A673 (cell line): ENCODE measurements around the gene EFCAB14. TPM values are rescaled to one million over a fixed set of nuclear protein-coding genes. Genes with fewer than 3 reads are reported as not detected.

Source experiments
- Bru-seq: library from RNA; stranded (reverse); fragments of 400-500 nt; gene quantifications from one replicate; lab custom pipeline; 2021; lab: Mats Ljungman, UMichigan
- BruChase-seq, 2 experiments: library from RNA; stranded (reverse); fragments of 400-500 nt; gene quantifications; one replicate each; lab custom pipeline; 2021; lab: Mats Ljungman, UMichigan
- BruUV-seq: library from RNA; stranded (reverse); fragments of 400-500 nt; replicated peaks from 2 replicates; lab custom pipeline; 2021; lab: Mats Ljungman, UMichigan
- CTCF ChIA-PET: fragments of 300-600 bp; sonication (Branson Sonifier 250); formaldehyde crosslinking; loops from one replicate; lab custom pipeline; 2022; ENCODE audit warnings: antibody characterized with exemption; lab: Charles Lee
- POLR2A ChIA-PET: fragments of 300-600 bp; sonication (Branson Sonifier 250); formaldehyde crosslinking; loops from one replicate; lab custom pipeline; 2022; ENCODE audit warnings: antibody characterized with exemption; ENCODE audit not compliant: low non-redundant PET; lab: Charles Lee
- DNase-seq: peaks from one replicate; pipeline ENCODE4 v3.0.0-alpha.2; 2015; ENCODE audit warnings: low spot score
- H3K27ac ChIP-seq: fragments of 200-600 bp; sonication (generic); 2 replicates; pipeline ENCODE4 v1.5.1; 2016; ENCODE audit warnings: mixed run types, low read depth, mild to moderate bottlenecking, mixed read lengths, antibody characterized with exemption, low read length; ENCODE audit not compliant: poor library complexity, severe bottlenecking
- H3K27me3 ChIP-seq: fragments of 200-600 bp; sonication (generic); replicated peaks from 2 replicates; pipeline ENCODE4 v1.6.1; 2017; ENCODE audit warnings: mixed run types, low read depth, mild to moderate bottlenecking, mixed read lengths, antibody characterized with exemption, low read length; ENCODE audit not compliant: insufficient read depth, poor library complexity
- H3K36me3 ChIP-seq: fragments of 200-600 bp; sonication (generic); 2 replicates; pipeline ENCODE4 v1.6.1; 2016; ENCODE audit warnings: mixed run types, mild to moderate bottlenecking, mixed read lengths, antibody characterized with exemption, low read length; ENCODE audit not compliant: insufficient read depth, poor library complexity, severe bottlenecking
- H3K4me1 ChIP-seq: fragments of 200-600 bp; sonication (generic); 2 replicates; pipeline ENCODE4 v1.6.1; 2017; ENCODE audit warnings: mixed run types, mild to moderate bottlenecking, mixed read lengths, antibody characterized with exemption, low read length; ENCODE audit not compliant: insufficient read depth, poor library complexity, severe bottlenecking
- H3K4me3 ChIP-seq: fragments of 200-600 bp; sonication (generic); 2 replicates; pipeline ENCODE4 v1.5.1; 2016; ENCODE audit warnings: low read depth, mixed run types, mild to moderate bottlenecking, mixed read lengths, low read length; ENCODE audit not compliant: poor library complexity, severe bottlenecking
- H3K9me3 ChIP-seq: fragments of 200-600 bp; sonication (generic); 2 replicates; pipeline ENCODE4 v1.6.1; 2016; ENCODE audit warnings: mixed run types, low read depth, mild to moderate bottlenecking, mixed read lengths, antibody characterized with exemption, low read length; ENCODE audit not compliant: poor library complexity, severe bottlenecking
- EZH2 ChIP-seq: fragments of 200-600 bp; sonication (generic); IDR thresholded peaks from 2 replicates; pipeline ENCODE4 v1.6.1; 2017; ENCODE audit warnings: borderline replicate concordance, low read depth, mild to moderate bottlenecking, mixed read lengths, antibody characterized with exemption, low read length; ENCODE audit not compliant: poor library complexity, severe bottlenecking
- intact Hi-C: fragments of 100-400 bp; cut with micrococcal nuclease; formaldehyde crosslinking; loops from one replicate; pipeline ENCODE4 v1.10.0; 2022; ENCODE audit not compliant: unreplicated experiment
- long read RNA-seq: library from polyadenylated mRNA; stranded (forward); transcript quantifications from one replicate; pipeline ENCODE4 v2.0.0, GENCODE V29; 2022
- total RNA-seq: library from RNA; stranded (reverse); gene quantifications from 2 replicates; pipeline ENCODE4 v1.2.3, GENCODE V29; 2021
- TF ChIP-seq, protein P1 (sequence below): fragments of 300-800, 200-600 bp; sonication (generic); conservative IDR thresholded peaks from 2 replicates; pipeline ENCODE4 v1.5.1; 2017; ENCODE audit warnings: low read depth, mild to moderate bottlenecking, antibody characterized with exemption, low read length, moderate library complexity, mixed read lengths

The EFCAB14 gene, protein sequence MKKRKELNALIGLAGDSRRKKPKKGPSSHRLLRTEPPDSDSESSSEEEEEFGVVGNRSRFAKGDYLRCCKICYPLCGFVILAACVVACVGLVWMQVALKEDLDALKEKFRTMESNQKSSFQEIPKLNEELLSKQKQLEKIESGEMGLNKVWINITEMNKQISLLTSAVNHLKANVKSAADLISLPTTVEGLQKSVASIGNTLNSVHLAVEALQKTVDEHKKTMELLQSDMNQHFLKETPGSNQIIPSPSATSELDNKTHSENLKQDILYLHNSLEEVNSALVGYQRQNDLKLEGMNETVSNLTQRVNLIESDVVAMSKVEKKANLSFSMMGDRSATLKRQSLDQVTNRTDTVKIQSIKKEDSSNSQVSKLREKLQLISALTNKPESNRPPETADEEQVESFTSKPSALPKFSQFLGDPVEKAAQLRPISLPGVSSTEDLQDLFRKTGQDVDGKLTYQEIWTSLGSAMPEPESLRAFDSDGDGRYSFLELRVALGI
- total RNA-seq (38.6 and 39.8 TPM in 2 replicates), Bru-seq, nascent RNA (percentile 83 among the genes with signal in this experiment), BruChase-seq, experiment 1, labeled RNA remaining after a 2-hour chase (percentile 82 among the genes with signal in this experiment), BruChase-seq, experiment 2, labeled RNA remaining after a 6-hour chase (percentile 85 among the genes with signal in this experiment)
- long read RNA-seq, full-length matches to known transcripts: 33 of 82 reads
- long read RNA-seq, partial matches to known transcripts: 35 of 82 reads
- long read RNA-seq, other reads (novel, unspliced or antisense): 14 of 82 reads

DNA sequence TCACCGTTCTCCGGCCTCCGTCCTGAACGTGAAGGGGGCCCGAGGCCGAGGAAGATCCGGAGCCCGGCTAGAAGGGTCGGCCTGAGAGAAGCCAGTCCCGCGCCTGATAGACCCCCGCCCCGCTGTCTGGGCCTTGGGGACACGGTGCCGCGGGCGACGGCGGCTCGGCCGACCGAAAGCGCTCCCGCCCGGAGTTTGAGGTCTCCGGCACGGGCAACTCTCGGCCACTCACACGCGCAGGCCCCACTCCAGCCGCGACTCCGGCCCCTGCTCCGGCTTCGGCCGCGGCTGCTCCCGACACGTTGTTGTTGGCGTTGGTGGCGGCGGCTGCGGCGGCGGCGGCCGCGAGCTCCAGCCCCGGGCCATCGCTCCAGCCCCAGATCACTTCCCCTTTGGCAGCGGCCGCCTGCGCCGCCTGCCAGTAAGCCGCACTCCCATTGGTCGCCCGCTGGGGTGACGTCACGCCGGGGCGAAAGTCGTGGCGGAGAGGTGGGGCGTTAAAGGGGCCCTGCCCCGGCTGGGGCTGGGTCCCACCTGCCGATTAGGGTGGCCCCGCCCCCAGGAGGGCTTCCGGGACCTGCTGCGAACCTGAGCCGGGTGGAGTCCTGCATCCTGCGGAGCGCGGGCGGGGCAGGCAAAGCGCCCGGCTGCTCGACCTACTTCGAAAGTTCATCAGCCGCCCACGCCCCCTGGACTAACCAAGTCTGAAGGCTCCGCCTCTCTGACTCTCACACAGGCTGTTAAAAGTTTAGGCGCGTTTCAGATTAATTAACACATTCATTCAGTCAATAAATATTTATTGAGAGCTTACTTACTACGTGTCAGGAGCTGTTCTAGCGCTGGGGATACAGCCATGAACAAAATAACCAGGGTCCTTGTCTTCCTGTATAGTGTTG, at the start of gene EFCAB14:
Gene EFCAB14, minus strand, starts transcription at position 388 of the 896 bp plus-strand sequence. CDS start 1,027 bp downstream, outside the sequence.
- Histone ChIP-seq H3K27ac (peak within 1 kb of the TSS; percentile 90), H3K27me3 (no peaks in the 10 kb centered on the region), H3K9me3 (no peaks in the 10 kb centered on the region), H3K4me1 (peaks cover 7% of the 10 kb centered on the region), H3K4me3 (peak within 1 kb of the TSS; percentile 98), H3K36me3 (peaks cover 18% of the 10 kb centered on the region)
- TF ChIP-seq, protein P1, sequence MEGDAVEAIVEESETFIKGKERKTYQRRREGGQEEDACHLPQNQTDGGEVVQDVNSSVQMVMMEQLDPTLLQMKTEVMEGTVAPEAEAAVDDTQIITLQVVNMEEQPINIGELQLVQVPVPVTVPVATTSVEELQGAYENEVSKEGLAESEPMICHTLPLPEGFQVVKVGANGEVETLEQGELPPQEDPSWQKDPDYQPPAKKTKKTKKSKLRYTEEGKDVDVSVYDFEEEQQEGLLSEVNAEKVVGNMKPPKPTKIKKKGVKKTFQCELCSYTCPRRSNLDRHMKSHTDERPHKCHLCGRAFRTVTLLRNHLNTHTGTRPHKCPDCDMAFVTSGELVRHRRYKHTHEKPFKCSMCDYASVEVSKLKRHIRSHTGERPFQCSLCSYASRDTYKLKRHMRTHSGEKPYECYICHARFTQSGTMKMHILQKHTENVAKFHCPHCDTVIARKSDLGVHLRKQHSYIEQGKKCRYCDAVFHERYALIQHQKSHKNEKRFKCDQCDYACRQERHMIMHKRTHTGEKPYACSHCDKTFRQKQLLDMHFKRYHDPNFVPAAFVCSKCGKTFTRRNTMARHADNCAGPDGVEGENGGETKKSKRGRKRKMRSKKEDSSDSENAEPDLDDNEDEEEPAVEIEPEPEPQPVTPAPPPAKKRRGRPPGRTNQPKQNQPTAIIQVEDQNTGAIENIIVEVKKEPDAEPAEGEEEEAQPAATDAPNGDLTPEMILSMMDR: no peak
- no peak for TF ChIP-seq EZH2
- ChIA-PET POLR2A (no interaction called here), CTCF (no interaction called here)
- DNase-seq: peak; percentile 92
- intact Hi-C loops: no loop called here
- no TSS peak for BruUV-seq

DNA sequence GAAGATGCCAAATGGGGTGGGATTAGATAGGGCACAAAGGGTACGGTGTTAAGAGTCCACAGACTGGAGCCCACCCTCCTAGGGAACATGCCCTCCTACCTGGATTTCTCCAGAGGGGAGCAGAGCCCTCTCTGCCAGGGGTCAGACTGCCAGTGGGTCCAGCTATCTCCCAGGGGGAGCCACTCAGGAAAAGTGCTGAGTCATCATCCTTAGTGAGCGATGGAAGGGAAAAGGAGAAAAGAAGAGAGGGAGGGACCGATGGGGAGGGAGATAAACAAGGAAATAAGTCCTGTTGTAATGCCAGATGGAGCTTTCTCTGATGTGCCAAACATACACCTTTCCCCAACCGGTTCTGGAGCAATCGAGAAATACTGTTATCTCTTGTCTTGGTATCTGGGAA, 49.5 kb upstream of the EFCAB14 start:
- Histone ChIP-seq H3K36me3 (no peaks in the 10 kb centered on the region), H3K9me3 (peaks cover 7% of the 10 kb centered on the region), H3K4me3 (no peak overlapping the region), H3K27me3 (peaks cover 32% of the 10 kb centered on the region), H3K4me1 (no peaks in the 10 kb centered on the region), H3K27ac (no peak overlapping the region)
- no peak for DNase-seq
- ChIA-PET POLR2A (no interaction called here), CTCF (no interaction called here)
- TF ChIP-seq EZH2: no peak
- TF ChIP-seq, protein P1: no peak
- BruUV-seq: no TSS peak
- intact Hi-C loops: no loop called here

DNA sequence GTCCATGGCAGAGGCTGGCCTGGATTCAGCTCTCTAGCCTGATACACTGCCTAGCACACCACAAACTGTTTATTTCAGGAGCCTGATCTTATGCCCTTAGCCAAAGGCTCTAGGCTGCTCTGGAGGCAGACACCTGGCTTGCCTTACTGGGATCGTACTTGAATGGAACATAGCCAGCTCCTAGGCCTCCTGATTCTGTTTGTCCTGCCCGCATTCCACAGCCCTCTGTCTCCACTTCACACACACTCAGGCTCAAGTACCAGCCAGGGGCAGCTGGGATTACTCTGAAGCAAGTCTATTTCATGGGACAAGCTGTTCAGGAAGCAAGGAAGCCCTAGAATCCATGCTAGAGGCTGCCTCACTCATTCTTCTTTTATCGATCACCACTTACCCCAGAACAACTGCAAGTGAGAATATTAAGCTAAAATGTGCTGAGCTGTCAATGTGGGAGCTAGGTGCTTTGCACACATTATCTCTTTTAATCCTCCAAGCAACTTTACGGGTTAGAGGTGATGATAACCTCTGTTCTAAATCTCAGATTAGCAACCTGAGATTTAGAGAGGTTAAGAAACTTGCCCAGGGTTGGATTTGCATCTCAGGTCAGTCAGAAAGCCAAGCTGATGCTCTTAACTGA, 48.9 kb upstream of the EFCAB14 start:
- TF ChIP-seq, protein P1: no peak
- no peak for TF ChIP-seq EZH2
- Histone ChIP-seq H3K4me3 (no peak overlapping the region), H3K27me3 (peaks cover 39% of the 10 kb centered on the region), H3K27ac (no peak overlapping the region), H3K9me3 (peaks cover 7% of the 10 kb centered on the region), H3K4me1 (no peaks in the 10 kb centered on the region), H3K36me3 (no peaks in the 10 kb centered on the region)
- ChIA-PET CTCF (no interaction called here), POLR2A (no interaction called here)
- BruUV-seq: no TSS peak
- intact Hi-C loops: no loop called here
- no peak for DNase-seq
